COLO668 (cell line): ENCODE measurements around the gene TTYH2.

ENCODE experiments used
- DNase-seq: peaks from one replicate; lab custom pipeline; 2025; ENCODE audit not compliant: unreplicated experiment; lab: John Stamatoyannopoulos, UW

Gene TTYH2

DNA sequence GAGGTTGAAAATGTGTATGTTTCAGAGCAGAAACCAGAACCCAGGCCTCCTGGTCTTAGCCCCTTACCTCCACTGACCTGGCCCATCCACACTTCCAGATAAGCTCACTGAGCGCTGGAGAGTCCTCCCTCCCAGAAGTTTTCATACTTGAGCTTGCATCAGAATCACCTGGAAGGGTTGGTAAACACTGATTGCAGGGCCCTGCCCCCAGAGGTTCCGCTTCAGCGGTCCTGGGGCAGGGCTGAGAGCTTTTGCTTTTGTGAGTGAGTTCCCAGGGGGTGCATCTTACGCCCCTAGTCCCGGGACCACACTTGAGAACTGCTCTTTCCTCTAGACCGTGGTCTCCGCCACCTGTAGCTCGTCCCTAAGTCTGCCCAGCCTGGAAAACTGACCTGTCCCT is 20.6 kb downstream of the TTYH2 start:
- DNase-seq = no peak

DNA sequence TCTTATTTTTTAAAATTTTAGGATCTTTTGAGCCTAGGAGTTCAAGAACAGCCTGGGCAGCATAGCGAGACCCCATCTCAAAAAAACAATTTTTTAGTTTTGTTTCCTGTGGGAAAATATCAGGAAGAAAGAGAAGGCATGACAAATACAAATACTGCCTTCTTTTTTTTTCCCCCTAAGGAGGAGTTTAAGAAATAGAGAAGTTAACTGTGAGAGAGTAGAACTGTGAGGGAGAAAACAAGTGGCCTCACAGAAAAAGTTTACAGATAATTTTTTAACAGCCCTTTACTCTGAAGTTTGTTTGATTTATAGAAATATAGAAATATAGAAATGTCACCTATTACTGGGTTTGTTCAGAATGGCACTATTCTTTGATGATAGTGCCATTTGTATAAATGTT is 21.1 kb downstream of the TTYH2 start:
- DNase-seq = no peak

DNA sequence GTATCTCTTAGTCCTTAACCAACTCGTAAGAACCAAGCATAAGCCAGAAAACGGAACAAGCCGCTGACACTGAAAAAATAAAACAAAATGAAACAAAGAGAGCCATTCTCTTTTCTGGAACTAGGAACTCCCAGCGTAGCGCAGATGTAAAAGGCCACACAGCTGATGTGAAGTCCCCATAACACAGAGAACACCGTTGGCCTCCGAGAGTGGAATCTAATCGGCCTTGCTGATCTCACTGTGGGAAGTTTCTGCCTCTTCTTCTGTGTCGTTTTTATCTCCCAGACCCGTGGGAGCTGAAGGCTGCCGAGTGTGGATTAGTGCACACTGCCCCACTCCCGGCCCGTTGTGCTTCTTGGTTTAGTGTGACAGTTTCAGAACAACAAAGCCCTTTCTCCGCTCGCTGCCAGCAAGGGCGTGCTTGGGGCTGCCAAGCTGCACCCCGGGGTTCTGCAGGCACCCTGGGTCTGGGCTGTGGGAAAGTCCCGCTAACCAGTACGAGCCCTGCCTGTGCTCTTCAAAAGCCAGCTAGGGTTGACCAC is 21.7 kb downstream of the TTYH2 start:
- DNase-seq = no peak

DNA sequence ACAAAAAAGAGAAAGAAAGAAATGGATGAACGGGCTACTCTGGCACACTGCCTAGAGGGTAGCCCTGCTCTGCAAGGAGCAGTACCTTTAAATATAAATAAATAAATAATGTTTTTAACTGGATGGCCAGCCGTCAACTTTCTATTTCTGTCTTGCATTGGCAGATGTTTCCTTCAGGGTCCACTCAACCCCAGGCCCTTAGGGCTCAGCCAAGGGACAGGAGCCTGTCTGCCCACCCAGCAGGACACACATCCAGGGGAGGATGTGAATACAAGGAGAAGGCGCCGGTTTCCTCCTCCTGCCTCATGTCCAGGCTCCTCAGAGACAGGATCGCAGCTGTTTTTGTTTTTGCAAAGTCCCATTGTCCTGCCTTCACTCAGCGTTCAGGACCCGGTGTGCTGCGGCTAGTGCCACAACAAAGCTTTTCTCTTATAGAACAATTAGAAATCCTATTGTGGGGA is 22.6 kb downstream of the TTYH2 start:
- no peak for DNase-seq

DNA sequence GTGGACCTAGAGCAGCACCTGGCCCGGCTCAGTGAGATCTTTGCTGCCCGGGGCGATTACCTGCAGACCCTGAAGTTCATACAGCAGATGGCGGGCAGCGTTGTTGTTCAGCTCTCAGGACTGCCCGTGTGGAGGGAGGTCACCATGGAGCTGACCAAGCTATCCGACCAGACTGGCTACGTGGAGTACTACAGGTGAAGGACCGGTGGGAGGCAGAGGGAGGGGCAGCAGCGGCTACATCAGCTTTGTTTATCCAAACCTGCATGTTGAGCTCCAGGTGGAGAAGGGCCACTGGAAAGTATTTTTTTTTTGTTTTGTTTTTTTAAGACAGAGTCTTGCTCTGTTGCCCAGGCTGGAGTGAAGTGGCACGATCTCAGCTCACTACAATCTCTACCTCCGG is 23.9 kb downstream of the TTYH2 start:
- no peak for DNase-seq

DNA sequence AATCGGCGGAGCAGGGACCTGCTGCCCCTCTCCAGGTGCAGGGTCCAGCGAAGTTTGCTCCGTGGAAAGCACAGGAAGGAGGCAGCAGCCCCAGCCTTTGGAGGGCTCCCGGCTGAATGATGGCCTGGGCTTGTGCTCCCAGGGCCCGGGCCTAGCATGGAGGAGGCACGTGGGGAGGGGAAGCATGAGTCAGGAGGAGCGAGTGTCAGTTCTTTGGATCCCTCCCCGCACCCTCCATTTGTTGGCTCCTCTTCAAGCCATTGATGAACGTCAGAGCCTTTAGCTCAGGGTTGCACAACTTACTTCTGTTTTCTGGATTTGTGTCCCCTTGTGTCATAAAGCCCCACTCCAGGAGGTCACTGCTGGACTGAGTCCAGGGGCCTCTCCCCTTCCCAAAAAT is 25.8 kb downstream of the TTYH2 start:
- DNase-seq = no peak

DNA sequence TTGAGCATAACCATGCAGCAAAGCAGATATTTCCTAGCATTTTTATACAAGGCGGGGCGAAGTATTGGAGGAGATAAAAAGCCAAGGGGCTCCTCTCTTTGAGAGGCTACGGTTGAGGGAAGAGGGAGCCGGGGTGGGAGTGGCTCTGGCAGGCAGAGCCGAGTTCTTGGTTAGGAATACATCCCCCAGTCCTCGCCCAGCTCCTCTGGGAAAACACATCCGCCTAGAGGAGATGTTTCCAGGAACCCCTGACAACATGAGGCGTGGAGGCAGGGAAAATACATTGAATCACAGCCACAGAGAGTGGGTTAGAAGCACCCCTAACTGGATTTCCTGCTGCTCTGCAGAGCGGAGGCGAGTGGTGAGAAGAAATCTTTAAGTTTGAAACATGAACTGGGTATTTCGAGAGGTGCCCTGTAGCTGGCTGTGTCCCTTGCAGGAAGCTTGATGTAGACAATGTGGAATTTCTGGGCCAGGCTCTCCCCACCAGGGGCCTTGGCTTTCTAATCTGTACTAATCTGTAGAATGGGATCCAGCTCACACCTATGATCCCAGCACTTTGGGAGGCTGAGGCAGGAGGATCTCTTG is 27.3 kb downstream of the TTYH2 start:
- DNase-seq = no peak

DNA sequence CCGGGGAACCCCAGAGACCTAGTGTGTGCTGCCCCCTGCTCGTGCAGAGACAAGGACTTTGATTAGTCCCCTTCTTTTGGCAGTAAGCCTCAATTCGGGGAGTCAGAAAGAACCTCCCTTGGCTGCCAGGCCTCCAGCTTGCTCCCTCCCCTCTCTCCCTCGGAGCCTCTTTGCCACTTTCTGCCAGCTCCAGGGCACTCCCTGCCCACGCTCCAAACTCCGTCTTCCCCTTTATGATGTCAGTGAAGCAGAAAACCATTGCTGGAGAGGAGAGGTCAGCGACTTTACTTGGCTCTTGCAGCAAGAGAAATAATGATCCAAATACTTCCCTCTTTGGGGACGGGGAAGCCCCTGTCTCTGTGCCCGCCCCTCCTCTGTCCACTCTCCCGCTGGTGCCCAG is 28.1 kb downstream of the TTYH2 start:
- DNase-seq = no peak

DNA sequence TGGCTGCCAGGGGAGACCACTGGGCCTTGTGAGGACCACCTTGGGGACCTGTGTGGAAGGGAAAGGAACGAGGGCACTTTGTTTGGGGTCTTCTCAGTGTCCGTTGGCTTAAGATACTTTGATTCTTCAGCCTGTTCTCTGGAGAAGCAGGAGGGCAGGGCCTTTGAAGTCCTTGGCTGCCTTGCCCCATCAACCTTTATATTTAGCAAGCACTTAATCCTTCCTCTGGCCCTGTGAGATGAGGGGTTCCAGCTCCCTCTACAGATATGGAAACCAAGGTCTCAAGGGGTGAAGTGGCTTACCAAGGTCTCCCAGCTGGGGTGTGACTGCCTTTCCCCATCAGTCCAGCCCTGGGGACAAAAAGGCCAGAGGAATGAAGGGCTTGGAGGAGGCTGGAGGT is 28.5 kb downstream of the TTYH2 start:
- DNase-seq = no peak

DNA sequence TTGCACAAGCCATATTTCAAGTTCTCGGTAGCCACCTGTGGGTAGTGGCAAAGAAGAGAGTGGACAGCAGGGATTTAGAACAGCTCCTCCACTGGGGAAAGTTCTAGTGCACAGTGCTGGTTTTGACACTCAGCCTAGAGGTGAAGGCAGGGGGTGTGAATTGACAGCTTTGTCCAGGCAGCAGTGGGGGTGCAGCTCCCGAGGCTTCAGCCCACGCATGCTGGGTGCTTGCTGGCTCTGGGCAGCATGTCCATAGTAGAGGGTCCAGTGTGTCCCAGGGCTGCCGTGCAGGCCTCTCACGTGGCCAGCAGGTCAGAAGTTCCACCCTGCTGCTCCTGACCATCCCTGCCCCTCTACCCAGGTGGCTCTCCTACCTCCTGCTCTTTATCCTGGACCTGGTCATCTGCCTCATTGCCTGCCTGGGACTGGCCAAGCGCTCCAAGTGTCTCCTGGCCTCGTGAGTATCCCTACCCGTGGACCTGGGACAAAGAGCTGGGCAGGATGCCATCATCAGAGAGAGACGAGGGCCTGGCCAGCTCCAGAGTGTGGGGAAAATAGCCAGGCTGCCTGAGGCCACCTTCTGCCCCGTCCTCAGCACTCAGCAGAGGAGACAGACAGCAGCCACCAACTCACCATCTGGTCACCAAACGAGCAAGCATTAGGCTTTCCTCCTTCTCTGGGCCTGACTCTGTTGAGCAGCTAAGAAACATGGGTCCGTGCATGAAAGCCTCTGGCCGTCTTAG is 29.8 kb downstream of the TTYH2 start:
- no peak for DNase-seq

DNA sequence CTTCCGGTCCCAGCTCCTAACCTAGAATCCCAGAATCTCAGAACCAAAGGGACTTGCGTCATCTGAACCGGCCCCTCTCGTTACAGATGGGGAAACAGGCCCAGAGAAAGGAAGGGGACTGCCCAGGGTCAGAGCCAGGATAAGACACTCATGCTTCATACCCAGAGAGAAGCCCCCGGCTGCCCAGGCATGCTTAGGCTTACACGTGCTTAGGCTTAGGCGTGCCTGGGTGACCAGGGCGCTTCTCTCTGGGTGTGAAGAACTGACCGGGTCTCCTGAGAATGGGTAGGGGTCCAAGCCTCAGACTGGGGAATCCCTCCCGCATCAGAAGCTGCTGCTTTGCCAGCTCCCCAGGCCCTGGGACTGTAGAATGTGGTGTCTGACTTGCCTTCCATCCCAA is 30.8 kb downstream of the TTYH2 start:
- DNase-seq = no peak

DNA sequence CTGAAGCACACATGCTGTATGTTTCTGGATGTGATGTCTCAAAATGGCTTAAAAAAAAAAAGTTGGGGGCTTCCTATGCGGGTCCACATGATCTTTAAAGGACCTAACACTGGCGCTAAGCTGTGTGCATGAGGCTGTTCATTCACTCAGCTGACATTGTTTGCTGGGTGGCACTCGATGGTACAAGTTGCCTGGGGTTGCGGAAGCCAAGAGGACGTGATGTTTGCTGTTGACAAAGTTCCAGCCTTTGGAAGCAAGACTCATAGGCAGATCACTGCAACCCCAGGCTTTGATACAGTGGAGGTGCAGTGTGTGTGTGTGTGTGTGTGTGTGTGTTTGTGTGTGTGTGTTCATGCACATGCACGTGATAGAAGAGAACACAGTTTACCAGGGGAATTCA is 31.2 kb downstream of the TTYH2 start:
- no peak for DNase-seq

DNA sequence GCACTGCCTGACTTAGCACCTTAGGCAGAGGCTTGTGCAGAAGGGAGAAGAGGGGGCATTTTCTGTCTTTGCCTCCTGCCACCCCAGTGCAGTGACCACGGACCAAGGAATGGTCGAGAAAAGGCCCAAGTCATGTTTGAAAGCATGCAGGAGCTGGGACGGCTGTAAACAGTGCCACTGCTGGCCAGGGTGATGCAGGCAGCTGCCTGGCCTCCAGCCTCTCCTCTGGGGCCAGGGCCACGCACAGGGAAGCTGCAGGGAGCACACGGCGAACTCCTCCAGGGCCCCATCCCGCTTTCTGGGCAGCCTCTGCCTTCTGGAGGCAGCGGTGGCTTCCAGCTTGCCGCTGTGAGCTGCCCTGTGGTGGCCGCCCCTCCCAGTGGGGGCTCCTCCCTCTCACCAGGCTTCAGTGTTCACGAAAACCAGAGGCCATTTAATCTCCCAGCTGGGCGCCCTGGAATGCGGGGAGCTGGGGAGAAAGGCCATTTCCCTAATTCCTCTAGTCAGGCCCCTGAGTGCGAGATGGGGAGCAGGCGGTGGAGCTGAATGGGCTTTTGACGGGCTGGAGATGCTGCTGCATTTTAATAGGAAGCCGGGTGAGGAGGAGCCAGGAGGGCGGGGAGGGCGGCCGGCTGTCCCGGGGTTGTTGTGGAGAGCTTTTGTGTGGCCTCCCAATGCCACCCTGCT is 31.9 kb downstream of the TTYH2 start:
- DNase-seq = no peak

DNA sequence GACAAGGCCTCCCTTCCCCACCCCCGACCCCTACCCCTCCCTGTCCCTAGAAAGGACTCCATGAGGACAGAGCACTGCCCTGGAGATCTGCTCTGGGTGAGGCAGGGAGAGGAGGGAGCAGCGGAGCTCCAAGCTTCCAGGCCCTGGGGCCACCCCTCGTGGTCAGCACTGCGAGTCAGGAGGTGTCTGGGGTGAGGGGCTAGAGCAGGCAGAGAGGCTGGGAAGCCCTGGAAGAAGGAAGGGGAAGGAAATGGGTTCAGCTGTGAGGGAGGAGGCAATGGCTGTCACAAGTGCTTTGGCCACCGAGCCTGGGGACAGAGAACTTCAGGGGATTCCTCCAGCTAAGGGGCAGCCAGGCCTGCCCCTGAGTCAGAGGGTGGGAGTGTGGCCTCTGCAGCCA is 32.5 kb downstream of the TTYH2 start:
- no peak for DNase-seq

DNA sequence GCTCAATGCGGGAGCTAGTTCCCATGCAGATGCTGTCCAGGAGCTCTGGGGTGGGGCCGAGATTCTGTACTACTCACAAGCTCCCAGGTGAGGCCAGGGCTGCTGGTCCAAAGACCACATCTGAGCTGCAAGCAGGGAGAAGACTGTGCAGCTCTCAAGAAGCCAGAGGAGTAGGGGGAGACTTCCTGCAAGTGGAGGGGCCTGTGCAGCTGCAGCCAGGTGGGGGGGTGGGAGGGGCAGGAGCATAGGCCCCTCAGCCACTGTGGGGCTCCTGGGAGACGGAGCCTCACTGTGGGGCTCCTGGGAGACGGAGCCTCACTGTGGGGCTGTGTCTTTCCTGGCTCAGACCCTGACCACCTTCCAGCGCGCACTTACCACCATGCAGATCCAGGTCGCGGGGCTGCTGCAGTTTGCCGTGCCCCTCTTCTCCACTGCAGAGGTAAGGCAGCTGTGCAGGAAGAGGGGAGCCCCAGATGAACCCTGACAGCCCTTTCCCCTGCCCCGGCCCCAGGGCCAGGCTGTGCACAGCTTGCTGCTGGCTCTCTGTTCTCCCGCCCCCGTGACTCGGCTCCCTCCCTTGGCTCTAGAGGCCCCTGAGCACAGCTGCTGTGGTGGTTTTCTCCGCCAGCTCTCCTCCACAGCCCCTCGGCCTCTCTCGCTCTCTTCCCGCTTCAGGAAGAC is 36.4 kb downstream of the TTYH2 start:
- no peak for DNase-seq

DNA sequence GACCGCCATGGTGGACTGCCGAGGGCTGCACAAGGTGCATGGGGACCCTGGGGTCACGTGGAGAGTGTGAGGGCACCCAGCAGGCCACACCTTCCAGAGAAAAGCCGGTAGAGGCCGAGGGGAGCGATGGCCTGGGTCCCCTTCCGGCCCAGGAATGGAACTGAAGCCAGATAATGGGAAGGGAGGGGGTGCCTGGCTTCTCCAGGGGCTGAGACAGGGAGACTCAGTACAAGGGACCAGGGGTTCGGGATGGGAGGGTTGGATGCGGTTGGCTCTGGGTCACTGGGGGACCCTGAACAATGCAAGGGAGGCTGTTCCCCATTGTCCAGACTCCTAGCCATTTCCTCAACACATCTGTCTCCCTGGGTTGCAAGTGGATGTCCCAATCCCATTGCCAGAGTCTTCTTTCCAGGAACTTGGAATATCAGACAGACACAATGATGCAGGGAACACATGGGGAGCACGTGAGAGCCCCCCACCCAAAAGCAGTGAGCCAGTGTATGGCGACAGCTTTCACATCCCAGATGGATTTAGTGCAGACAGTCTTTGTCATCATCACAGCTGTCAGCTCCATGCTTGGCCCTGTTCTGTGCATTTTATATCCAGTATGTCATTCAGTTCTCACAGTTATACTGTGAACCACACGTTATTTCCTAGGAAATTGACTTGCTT is 37.1 kb downstream of the TTYH2 start:
- no peak for DNase-seq

DNA sequence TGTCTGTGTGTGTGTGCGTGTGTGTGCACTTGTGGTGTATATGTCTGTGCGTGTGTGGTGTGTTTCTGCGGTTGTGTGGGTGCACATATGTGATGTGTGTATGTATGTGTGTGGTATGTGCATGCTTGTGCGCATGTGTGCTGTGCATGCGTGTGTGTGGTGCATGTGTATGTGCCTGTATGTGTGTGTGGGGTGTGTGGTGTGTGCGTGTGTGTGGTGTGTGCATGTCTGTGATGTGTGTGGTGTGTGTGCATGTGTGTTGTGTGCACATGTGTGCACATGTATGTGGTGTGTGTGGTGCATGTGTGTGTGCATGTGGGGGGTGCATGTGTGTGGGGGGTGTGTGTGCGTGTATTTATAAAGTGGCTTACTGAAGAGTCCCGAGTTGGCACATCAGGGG is 37.7 kb downstream of the TTYH2 start:
- no peak for DNase-seq

DNA sequence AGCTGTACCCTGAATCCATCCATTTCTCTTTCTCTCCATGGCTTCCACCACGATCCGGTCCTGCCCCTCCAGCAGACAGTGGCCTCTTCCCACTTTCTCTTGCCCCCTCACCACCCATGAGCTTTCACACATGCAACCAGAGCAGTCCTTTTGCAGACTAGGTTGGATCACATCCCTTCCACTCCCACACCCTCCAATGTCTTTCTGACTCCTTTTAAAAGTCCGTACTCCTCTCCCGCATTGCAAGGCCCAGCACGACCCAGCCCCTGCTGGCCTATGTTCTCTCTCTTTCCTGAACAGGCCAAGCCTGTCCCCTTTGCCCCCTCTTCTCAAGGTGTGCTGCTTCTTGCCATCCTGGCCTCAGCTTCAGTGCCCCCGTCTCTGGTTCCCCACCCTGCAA is 38.2 kb downstream of the TTYH2 start:
- no peak for DNase-seq

DNA sequence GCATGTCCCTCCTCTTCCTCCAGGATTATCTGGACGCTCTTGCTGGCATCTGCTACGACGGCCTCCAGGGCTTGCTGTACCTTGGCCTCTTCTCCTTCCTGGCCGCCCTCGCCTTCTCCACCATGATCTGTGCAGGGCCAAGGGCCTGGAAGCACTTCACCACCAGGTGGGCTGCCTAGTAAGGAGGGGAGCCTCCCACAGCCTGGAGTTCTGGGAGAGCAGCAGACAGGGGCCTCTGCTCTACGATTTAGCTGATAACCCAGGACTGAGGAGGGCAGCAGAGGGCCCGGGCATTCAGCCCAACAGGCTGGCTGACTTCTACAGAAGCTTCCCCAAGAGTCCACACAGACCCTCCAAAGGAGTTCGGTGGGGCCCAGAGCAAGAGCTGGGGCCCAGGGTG is 38.8 kb downstream of the TTYH2 start:
- no peak for DNase-seq

DNA sequence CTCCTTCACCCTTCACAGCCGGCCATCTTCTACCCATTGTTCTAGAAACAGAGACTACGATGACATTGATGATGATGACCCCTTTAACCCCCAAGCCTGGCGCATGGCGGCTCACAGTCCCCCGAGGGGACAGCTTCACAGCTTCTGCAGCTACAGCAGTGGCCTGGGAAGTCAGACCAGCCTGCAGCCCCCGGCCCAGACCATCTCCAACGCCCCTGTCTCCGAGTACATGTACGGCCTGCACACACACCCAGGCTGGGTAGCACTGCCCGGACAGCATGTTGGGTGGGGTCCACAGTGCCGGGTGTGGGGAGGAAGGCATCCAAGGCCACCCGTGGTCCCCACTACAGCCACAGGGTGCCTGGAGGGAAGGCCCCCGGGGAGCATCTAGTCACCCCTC is 39.7 kb downstream of the TTYH2 start:
- no peak for DNase-seq

DNA sequence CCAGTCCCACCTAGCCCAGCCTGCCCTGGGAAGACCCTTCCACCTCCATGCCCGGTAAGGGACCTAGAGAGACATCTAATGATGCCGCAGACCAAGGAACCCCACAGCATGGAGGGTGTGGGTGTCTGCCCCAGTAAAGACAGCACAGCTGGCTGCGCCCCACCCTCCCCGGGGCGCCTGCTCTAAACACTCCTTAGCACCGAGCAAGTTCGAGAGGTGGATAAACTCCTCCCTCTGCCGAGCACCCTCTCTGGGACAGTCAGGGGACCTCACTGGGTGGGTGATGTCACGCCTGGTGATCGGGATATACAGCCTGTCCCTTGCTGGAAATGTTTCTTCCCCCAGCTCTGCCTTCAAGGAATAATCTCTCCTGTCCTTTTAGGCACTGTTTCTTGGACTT is 43.9 kb downstream of the TTYH2 start:
- no peak for DNase-seq
